Endothelial cell of umbilical vein (primary cell): ENCODE results near the gene DHDH. TPM values are rescaled to one million over a fixed set of nuclear protein-coding genes. Genes with fewer than 3 reads are reported as not detected.

ENCODE experiments used
- BruUV-seq: library from RNA; stranded (reverse); fragments of 400-500 nt; replicated peaks from 2 replicates; lab custom pipeline; 2021; lab: Mats Ljungman, UMichigan
- CTCF ChIA-PET: fragments of 300-600, 350-600 bp; sonication (Branson Sonifier 250); formaldehyde crosslinking; loops from one replicate; lab custom pipeline; 2021; ENCODE audit warnings: antibody characterized with exemption, inconsistent platforms; lab: Charles Lee
- POLR2A ChIA-PET: fragments of 300-600, 350-600 bp; sonication (Branson Sonifier 250); formaldehyde crosslinking; loops from one replicate; lab custom pipeline; 2021; ENCODE audit warnings: antibody characterized with exemption, inconsistent platforms; lab: Charles Lee
- DNase-seq: peaks from one replicate; pipeline ENCODE4 v3.0.0-alpha.2; 2011; ENCODE audit warnings: low read depth, low spot score
- FAIRE-seq: peaks from 2 replicates; lab custom pipeline; 2011; peaks lifted over from hg19 to GRCh38; lab: Jason Lieb, UNC
- H2AFZ ChIP-seq: 2 replicates; pipeline ENCODE4 v1.6.0; 2012; ENCODE audit warnings: low read depth, low read length, control low read depth, inconsistent platforms
- H3K27ac ChIP-seq: 2 replicates; pipeline ENCODE4 v1.5.1; 2011; ENCODE audit warnings: low read depth, mild to moderate bottlenecking, control low read depth, low read length, moderate library complexity; ENCODE audit not compliant: insufficient read depth
- H3K27me3 ChIP-seq, 2 experiments: 2 replicates each; pipeline versions ENCODE4 v1.6.0 to v1.6.1; 2011; ENCODE audit warnings: low read length in 2 of 2, mixed read lengths in 1 of 2; ENCODE audit not compliant: control insufficient read depth in 2 of 2, insufficient read depth in 2 of 2
- H3K36me3 ChIP-seq, 2 experiments: 2 replicates in 1 of 2; 3 replicates in 1 of 2; pipeline ENCODE4 v1.5.1; 2011; ENCODE audit warnings: low read length in 2 of 2, mild to moderate bottlenecking in 1 of 2, moderate library complexity in 1 of 2; ENCODE audit not compliant: control insufficient read depth in 2 of 2, insufficient read depth in 2 of 2; ENCODE audit errors: extremely low read depth in 1 of 2
- H3K4me1 ChIP-seq: 3 replicates; pipeline ENCODE4 v1.5.1; 2011; ENCODE audit warnings: mild to moderate bottlenecking, low read length; ENCODE audit not compliant: control insufficient read depth, insufficient read depth; ENCODE audit errors: extremely low read depth
- H3K4me2 ChIP-seq: 2 replicates; pipeline ENCODE4 v1.6.1; 2011; ENCODE audit warnings: low read length, control low read depth, mixed read lengths; ENCODE audit not compliant: insufficient read depth
- H3K4me3 ChIP-seq, 3 experiments: fragments of 200-600 bp in 1 of 3; sonication (generic), shearing (Covaris generic) in 1 of 3; replicated peaks in 1 of 3; 2 replicates each; pipeline ENCODE4 v1.5.1; 2011 to 2016; ENCODE audit warnings: control low read depth in 3 of 3, low read length in 3 of 3, mild to moderate bottlenecking in 2 of 3, inconsistent platforms in 1 of 3, low read depth in 1 of 3, moderate library complexity in 1 of 3; ENCODE audit not compliant: insufficient read depth in 1 of 3
- H3K79me2 ChIP-seq: 2 replicates; pipeline ENCODE4 v1.6.0; 2012; ENCODE audit warnings: low read length, inconsistent platforms; ENCODE audit not compliant: control insufficient read depth, insufficient read depth
- H3K9ac ChIP-seq: replicated peaks from 2 replicates; pipeline ENCODE3; 2011; ENCODE audit warnings: low read length, control low read depth; ENCODE audit not compliant: insufficient read depth; ENCODE audit errors: extremely low read depth
- H3K9me1 ChIP-seq: replicated peaks from 3 replicates; pipeline ENCODE4 v1.6.0; 2011; ENCODE audit warnings: mild to moderate bottlenecking, low read length; ENCODE audit not compliant: control insufficient read depth, insufficient read depth; ENCODE audit errors: extremely low read depth
- H3K9me3 ChIP-seq: replicated peaks from 2 replicates; pipeline ENCODE4 v1.5.1; 2012; ENCODE audit warnings: low read length, inconsistent platforms; ENCODE audit not compliant: control insufficient read depth, insufficient read depth
- H4K20me1 ChIP-seq: replicated peaks from 2 replicates; pipeline ENCODE3; 2011; ENCODE audit warnings: mild to moderate bottlenecking, low read length; ENCODE audit not compliant: control insufficient read depth, insufficient read depth; ENCODE audit errors: extremely low read depth
- EZH2 ChIP-seq: IDR thresholded peaks from 2 replicates; pipeline ENCODE4 v1.6.1; 2012; ENCODE audit warnings: borderline replicate concordance, low read depth, mild to moderate bottlenecking, moderate library complexity, low read length, inconsistent platforms; ENCODE audit not compliant: severe bottlenecking
- FOS ChIP-seq: IDR thresholded peaks from 2 replicates; pipeline ENCODE4 v1.6.1; 2011; ENCODE audit warnings: mild to moderate bottlenecking, low read length, moderate library complexity, borderline replicate concordance; ENCODE audit not compliant: insufficient read depth
- GATA2 ChIP-seq: IDR thresholded peaks from 2 replicates; pipeline ENCODE4 v1.7.0; 2011; ENCODE audit warnings: low read depth, mild to moderate bottlenecking, moderate library complexity, mixed read lengths, low read length; ENCODE audit not compliant: insufficient read length, insufficient read depth
- JUN ChIP-seq: IDR thresholded peaks from 2 replicates; pipeline ENCODE4 v1.6.1; 2011; ENCODE audit warnings: borderline replicate concordance, low read depth; ENCODE audit not compliant: insufficient read length, insufficient read depth
- MYC ChIP-seq: IDR thresholded peaks from one replicate; pipeline ENCODE4 v1.6.1; 2011; ENCODE audit warnings: mild to moderate bottlenecking, low read depth, low read length
- POLR2A ChIP-seq: IDR thresholded peaks from 2 replicates; pipeline ENCODE4 v1.6.1; 2012; ENCODE audit warnings: low read depth, mild to moderate bottlenecking, control low read depth, low read length
- POLR2AphosphoS5 ChIP-seq: IDR thresholded peaks from 2 replicates; pipeline ENCODE4 v1.6.1; 2012; ENCODE audit warnings: low read depth, mild to moderate bottlenecking, control low read depth, low read length, moderate library complexity; ENCODE audit not compliant: insufficient read depth
- dilution Hi-C: fragments of 300-500 bp; cut with MboI; formaldehyde crosslinking; loops from one replicate; pipeline ENCODE4 v1.15.0; 2019; ENCODE audit warnings: low sequenced_read_pairs; ENCODE audit not compliant: extremely low pct_ligation_motif_present
- intact Hi-C: fragments of 100-400 bp; cut with micrococcal nuclease; formaldehyde crosslinking; loops from one replicate; pipeline ENCODE4 v1.10.0; 2022
- polyA plus RNA-seq, 4 experiments: library from polyadenylated mRNA; depleted of rRNA in 3 of 4; stranded (reverse) in 3 of 4; unstranded in 1 of 4; fragments of >200 nt; gene quantifications; 2 replicates each; pipeline versions ENCODE4 v1.2.1 to v1.2.3, GENCODE V29; 2011 to 2012; ENCODE audit warnings: missing spikeins in 1 of 4
- total RNA-seq: library from RNA; stranded (reverse); gene quantifications from 2 replicates; pipeline ENCODE4 v1.2.3, GENCODE V29; 2021
- TF ChIP-seq, protein P1 (sequence below): IDR thresholded peaks from 2 replicates; pipeline ENCODE4 v1.6.1; 2011; ENCODE audit not compliant: insufficient read depth, insufficient read length
- TF ChIP-seq, protein P2 (sequence below), 2 donors: IDR thresholded peaks; 1 replicate in 1 of 2; 2 replicates in 1 of 2; pipeline ENCODE4 v1.5.1; 2011; ENCODE audit warnings: low read length in 2 of 2, mild to moderate bottlenecking in 2 of 2, moderate library complexity in 2 of 2, control low read depth in 1 of 2, inconsistent platforms in 1 of 2, low read depth in 1 of 2; ENCODE audit not compliant: insufficient read depth in 1 of 2; ENCODE audit errors: extremely low read depth in 1 of 2

DHDH gene
- total and polyA plus RNA-seq, 2 donors (not counting 3 experiments of a cell fraction or from before 2014, with no cell fraction given) = not detected

- DNase-seq (no peak), FAIRE-seq (no peak)
- Histone ChIP-seq H3K4me1 (no peaks in the 10 kb centered on the region), H3K9me3 (no peaks in the 10 kb centered on the region), H2AFZ (no peak overlapping the region), H3K79me2 (no peaks in the 10 kb centered on the region), H3K27ac (no peak overlapping the region), H3K4me2 (no peak overlapping the region), H4K20me1 (no peaks in the 10 kb centered on the region), H3K27me3 (no peaks in the 10 kb centered on the region), H3K36me3 (no peaks in the 10 kb centered on the region), H3K4me3 (no peak overlapping the region), H3K9ac (no peak overlapping the region), H3K9me1 (no peaks in the 10 kb centered on the region)
- dilution Hi-C loops = no loop called here
- TF ChIP-seq POLR2AphosphoS5 (no peak), MYC (no peak), EZH2 (no peak), POLR2A (no peak), FOS (no peak), GATA2 (no peak), JUN (no peak)
- TF ChIP-seq, protein P1, sequence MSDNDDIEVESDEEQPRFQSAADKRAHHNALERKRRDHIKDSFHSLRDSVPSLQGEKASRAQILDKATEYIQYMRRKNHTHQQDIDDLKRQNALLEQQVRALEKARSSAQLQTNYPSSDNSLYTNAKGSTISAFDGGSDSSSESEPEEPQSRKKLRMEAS = no peak
- TF ChIP-seq, protein P2, sequence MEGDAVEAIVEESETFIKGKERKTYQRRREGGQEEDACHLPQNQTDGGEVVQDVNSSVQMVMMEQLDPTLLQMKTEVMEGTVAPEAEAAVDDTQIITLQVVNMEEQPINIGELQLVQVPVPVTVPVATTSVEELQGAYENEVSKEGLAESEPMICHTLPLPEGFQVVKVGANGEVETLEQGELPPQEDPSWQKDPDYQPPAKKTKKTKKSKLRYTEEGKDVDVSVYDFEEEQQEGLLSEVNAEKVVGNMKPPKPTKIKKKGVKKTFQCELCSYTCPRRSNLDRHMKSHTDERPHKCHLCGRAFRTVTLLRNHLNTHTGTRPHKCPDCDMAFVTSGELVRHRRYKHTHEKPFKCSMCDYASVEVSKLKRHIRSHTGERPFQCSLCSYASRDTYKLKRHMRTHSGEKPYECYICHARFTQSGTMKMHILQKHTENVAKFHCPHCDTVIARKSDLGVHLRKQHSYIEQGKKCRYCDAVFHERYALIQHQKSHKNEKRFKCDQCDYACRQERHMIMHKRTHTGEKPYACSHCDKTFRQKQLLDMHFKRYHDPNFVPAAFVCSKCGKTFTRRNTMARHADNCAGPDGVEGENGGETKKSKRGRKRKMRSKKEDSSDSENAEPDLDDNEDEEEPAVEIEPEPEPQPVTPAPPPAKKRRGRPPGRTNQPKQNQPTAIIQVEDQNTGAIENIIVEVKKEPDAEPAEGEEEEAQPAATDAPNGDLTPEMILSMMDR (IDR thresholded peaks at IDR 0.05; ENCODE audit: extremely low read depth in 1 of 2, insufficient read depth in 1 of 2, low read depth in 1 of 2, low read length in 2 of 2) = no peak
- no TSS peak for BruUV-seq
- ChIA-PET POLR2A (no interaction called here), CTCF (interaction anchor here (0.6 kb wide), 1 partner anchor 9 kb away, joined by 3 read pairs; the partner anchor contains the start of gene BAX)
- intact Hi-C loops = no loop called here
These were observed 11.9 kb downstream of the DHDH start for GRCh38 chr19:48945415-48945814.
